MM.1S (cell line): ENCODE measurements around the gene ODF2.

Experiments used
- EZH2 ChIP-seq: fragments of 300-600 bp; sonication (generic); optimal IDR thresholded peaks from 2 replicates; pipeline ENCODE3; 2017; ENCODE audit warnings: low read depth, mild to moderate bottlenecking, antibody characterized with exemption, low read length, mixed read lengths
- EZH2phosphoT487 ChIP-seq: fragments of 300-600 bp; sonication (generic); IDR thresholded peaks from 2 replicates; pipeline ENCODE4 v1.6.1; 2018; ENCODE audit warnings: antibody characterized with exemption, low read length
- TF ChIP-seq, protein P1 (sequence below): fragments of 300-600 bp; sonication (generic); IDR thresholded peaks from 2 replicates; pipeline ENCODE4 v1.5.1; 2016; ENCODE audit warnings: antibody characterized with exemption, low read length, mixed read lengths

DNA sequence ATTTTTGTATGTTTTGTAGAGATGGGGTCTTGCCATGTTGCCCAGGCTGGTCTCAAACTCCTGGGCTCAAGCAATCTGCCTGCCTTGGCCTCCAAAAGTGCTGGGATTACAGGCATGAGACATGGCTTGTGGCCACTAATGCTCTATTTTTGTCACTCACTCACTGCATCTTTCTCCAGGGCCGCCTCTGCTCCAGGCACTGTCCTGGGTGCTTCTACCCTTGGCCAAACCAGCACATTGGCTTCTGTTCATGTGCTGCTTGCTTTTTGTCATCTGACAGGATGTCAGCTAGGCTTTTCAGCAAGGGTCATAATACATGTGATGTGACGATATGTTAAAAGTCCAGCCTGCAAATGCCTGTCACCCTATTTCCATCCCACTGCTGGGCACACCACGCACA is 3.2 kb downstream of the ODF2 start:
- TF ChIP-seq, protein P1, sequence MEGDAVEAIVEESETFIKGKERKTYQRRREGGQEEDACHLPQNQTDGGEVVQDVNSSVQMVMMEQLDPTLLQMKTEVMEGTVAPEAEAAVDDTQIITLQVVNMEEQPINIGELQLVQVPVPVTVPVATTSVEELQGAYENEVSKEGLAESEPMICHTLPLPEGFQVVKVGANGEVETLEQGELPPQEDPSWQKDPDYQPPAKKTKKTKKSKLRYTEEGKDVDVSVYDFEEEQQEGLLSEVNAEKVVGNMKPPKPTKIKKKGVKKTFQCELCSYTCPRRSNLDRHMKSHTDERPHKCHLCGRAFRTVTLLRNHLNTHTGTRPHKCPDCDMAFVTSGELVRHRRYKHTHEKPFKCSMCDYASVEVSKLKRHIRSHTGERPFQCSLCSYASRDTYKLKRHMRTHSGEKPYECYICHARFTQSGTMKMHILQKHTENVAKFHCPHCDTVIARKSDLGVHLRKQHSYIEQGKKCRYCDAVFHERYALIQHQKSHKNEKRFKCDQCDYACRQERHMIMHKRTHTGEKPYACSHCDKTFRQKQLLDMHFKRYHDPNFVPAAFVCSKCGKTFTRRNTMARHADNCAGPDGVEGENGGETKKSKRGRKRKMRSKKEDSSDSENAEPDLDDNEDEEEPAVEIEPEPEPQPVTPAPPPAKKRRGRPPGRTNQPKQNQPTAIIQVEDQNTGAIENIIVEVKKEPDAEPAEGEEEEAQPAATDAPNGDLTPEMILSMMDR, result no peak
- TF ChIP-seq EZH2, result no peak
- TF ChIP-seq EZH2phosphoT487, result no peak
